ENCODE data around the gene MYO16.

DNA sequence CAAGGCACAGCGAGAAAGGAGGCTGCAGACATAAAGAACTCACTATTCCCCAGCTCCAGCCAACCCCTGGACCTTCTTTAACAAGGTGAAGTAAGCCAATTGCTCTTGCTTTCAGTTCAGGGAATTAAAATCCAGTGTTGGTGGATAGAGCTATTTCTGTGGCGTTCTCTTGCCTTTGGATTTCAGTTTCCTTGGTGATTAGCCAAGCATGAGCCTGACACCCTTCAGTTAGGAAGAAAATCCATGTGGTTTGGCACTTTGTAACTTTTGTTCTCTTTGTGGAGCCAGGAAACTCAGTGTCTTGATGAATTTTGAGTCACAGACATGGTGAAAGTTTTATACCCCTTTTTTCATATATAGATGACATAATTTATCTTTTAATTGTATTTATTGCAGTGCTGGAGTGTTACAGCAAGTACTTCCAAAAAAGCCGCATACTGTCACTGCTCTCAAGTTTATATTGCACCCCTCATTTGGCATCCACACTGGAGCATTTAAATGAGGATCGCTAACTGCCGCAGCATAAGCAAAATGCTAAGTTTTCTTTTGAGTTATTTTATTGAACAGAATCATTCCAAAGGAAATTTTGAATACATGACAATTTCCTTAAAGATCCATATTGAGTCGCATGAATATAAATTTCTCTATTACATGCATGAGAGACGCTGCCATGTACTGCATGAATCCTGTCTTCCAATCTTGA, 406.8 kb downstream of the MYO16 start:
- TF ChIP-seq, protein P1, sequence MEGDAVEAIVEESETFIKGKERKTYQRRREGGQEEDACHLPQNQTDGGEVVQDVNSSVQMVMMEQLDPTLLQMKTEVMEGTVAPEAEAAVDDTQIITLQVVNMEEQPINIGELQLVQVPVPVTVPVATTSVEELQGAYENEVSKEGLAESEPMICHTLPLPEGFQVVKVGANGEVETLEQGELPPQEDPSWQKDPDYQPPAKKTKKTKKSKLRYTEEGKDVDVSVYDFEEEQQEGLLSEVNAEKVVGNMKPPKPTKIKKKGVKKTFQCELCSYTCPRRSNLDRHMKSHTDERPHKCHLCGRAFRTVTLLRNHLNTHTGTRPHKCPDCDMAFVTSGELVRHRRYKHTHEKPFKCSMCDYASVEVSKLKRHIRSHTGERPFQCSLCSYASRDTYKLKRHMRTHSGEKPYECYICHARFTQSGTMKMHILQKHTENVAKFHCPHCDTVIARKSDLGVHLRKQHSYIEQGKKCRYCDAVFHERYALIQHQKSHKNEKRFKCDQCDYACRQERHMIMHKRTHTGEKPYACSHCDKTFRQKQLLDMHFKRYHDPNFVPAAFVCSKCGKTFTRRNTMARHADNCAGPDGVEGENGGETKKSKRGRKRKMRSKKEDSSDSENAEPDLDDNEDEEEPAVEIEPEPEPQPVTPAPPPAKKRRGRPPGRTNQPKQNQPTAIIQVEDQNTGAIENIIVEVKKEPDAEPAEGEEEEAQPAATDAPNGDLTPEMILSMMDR (IDR thresholded peaks at IDR 0.05): no peak
- TF ChIP-seq POLR2A (IDR thresholded peaks at IDR 0.05): no peak
